TTC549 (cell line): ENCODE results near the gene HSD17B12.
"Not testable (repeated sequence)": the region's sequence is repeated elsewhere in the genome, so short reads cannot be mapped to it uniquely, and the experiment has no call there.

Experiments
- FAIRE-seq: peaks from 2 replicates; lab custom pipeline; 2012; peaks lifted over from hg19 to GRCh38; lab: Jason Lieb, UNC

The HSD17B12 gene

DNA sequence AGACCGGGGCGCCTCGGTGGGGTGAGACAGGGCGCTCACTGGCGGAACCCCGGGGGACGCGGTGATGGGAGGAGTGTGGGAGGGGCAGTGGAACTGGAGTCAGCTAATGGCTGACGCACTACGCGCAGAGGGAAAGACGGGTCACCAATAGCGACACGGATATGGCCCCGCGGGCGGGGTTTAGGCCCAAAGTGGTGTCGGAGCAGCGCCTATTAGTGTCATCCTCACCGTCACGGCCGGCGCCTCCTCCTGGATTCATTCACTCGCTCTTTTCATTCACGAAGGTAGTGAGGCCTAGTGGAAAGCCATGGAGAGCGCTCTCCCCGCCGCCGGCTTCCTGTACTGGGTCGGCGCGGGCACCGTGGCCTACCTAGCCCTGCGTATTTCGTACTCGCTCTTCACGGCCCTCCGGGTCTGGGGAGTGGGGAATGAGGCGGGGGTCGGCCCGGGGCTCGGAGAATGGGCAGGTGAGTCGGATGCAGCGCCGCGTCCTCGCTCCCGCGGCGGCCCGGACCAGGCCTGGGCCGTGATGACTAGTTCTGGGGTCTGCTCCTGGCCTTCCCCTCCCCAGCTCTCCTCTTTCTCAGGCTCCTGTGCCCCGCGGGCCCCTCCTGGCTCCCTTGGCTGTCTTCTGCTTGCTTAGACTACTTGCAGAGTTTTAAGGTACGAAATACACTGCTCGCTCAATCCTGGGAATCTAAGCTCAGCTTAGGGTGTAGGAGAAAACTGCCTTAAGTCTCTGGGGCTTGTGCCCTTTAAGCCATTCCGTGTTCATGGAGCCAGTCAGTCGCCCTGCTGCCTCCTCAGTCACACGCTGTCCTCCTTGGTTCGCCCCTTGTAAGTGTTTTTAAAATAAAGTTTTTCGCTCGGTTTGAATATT lies at the start of gene HSD17B12:
Gene HSD17B12, plus strand, starts transcription at position 218 of the 880 bp plus-strand sequence. Its CDS starts 90 bp downstream, at position 308.
- FAIRE-seq: peak; percentile 93

DNA sequence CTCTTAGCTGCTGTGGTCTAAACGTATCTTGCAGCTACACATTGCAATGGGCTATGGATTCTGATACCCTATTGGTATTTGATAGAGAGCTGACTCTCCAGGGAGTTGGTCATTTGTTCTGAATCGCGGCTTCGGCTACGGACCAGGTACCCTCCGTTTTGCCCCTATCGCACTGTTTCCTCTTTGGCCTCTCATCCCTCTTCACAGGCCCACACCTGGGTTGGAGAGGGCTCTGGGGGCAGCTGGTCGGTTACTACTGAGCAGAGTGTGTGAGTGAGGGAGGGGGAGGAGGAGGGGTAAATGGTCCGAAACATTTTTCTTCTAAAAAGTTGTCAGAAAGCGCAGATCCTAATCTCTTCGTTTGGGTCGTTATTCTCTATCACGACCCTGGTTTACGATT lies 48.8 kb upstream of the HSD17B12 start:
- no peak for FAIRE-seq

GRCh38 chr11:43632181-43632580 lies 48.4 kb upstream of the HSD17B12 start:
- no peak for FAIRE-seq

DNA sequence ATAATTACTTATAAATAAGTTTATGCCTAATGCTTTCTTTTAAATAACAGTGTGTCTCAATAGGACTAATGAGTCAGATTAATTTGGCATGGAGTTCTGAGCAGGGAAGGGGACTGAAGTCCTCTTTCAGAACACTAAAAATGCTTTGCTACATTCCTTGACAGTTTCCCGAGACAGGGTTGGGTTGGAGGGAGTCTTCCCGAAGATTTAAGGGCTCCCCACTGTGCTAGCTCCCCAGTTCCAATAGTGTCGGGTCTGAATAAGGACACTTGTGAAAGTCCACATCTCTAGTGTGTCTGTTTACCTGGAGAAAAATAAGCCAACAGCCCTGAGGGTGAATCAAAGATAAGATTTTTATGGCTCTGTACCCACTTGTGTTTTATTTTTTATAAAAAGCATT lies 41.8 kb upstream of the HSD17B12 start:
- FAIRE-seq: no peak

GRCh38 chr11:43639224-43639623 lies 41.3 kb upstream of the HSD17B12 start:
- FAIRE-seq: no peak

GRCh38 chr11:43639920-43640319 lies 40.6 kb upstream of the HSD17B12 start:
- FAIRE-seq: no peak

GRCh38 chr11:43643898-43644620 lies 36.5 kb upstream of the HSD17B12 start:
- FAIRE-seq: no peak

DNA sequence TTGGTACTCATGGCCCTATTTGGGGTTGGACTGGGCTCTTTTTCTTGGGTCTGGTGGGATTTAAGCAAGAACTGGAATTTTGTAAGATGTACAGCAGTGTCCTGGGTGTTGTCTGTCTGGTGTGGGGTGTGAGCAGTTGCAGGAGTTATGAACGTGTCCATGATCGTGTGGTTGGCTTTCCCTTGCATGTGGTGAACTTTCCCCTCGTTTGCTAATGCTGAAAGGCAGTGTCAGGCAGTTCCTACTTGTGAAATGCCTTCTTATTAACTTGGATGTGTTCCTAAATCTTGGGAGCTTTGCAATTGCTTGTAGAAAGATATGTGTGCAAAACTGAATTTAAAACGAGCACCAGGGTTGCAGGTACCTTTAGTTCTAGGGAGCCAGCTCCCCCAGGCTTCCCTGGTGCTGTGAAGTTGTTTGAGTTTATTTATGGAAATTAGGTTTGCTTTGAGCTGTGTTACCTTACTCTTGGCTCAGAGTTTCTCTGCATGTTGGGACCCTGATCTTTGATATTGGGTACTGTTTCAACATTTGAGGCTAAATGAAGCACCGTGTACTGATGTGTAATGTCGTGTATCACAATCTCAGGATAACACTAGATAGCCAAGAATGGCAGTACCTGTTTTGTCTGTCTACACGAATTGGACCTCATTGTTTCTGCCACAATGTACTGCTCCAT lies 35.8 kb upstream of the HSD17B12 start:
- FAIRE-seq: no peak

- no peak for FAIRE-seq
Observed at GRCh38 chr11:43646767-43647166, 33.8 kb upstream of the HSD17B12 start.

- FAIRE-seq: no peak
Observed at GRCh38 chr11:43648888-43649287, 31.6 kb upstream of the HSD17B12 start.

DNA sequence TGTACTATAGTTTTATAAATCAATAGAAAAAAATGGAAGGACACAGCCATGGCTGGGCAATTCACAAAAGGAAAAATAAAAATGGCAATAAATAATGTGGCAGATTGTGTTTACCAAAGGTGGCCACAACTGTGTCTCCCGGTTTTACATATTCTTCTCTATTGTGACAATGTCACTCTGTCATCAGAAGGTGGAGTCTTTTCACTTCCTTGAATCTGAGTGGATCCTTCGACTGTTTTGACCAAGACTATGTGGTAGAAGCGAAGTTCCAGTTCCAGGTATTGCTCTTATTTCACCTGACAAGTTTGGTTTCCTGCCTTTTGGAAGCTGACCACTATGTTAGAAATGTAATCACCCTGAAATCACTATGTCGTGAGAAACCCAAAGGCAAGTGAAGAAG lies 31.0 kb upstream of the HSD17B12 start:
- no peak for FAIRE-seq

DNA sequence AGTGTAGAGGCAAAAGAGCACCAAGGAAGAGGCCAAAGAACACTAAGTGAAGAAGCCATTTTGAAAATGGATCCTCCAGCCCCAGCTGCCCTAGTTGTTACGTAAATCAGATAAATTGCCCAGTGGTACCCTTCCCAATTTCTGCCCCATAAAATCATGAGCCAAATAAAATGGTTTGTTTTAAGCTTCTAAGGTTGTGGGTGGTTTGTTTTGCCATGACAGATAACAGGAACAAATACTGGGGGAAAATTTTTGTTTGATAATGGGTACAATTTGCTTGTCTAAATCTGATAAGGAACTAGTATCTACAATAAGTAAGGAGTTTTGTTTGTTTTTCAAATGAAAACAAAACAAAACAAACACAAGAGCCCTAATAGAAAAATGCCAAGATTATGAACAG lies 30.6 kb upstream of the HSD17B12 start:
- no peak for FAIRE-seq

- FAIRE-seq: not testable (repeated sequence)
Observed at GRCh38 chr11:43663018-43663417, 17.5 kb upstream of the HSD17B12 start.

GRCh38 chr11:43664295-43664694 lies 16.2 kb upstream of the HSD17B12 start:
- FAIRE-seq: no peak

- not testable (repeated sequence) for FAIRE-seq
Observed at GRCh38 chr11:43671284-43671683, 9.3 kb upstream of the HSD17B12 start.

- FAIRE-seq: no peak
Observed at GRCh38 chr11:43674560-43674959, 6.0 kb upstream of the HSD17B12 start.

GRCh38 chr11:43676933-43677332 lies 3.6 kb upstream of the HSD17B12 start:
- no peak for FAIRE-seq

- FAIRE-seq: no peak
Observed at GRCh38 chr11:43681401-43681942, 934 bp downstream of the HSD17B12 start.

DNA sequence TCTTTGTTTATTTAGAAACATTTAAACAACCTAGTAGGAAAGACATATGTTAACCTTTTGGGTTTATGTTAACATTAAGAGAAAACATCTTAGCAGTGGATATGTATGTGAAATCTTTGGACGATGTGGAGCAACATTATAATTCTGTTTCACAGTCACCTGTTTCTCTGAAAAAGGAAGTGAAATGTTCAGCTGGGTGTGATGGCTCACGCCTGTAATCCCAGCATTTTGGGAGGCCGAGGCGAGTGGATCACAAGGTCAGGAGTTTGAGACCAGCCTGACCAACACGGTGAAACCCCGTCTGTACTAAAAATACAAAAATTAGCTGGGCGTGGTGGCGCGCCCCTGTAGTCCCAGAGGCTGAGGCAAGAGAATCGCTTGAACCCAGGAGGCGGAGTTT lies 1.5 kb downstream of the HSD17B12 start:
- FAIRE-seq: not testable (repeated sequence)

DNA sequence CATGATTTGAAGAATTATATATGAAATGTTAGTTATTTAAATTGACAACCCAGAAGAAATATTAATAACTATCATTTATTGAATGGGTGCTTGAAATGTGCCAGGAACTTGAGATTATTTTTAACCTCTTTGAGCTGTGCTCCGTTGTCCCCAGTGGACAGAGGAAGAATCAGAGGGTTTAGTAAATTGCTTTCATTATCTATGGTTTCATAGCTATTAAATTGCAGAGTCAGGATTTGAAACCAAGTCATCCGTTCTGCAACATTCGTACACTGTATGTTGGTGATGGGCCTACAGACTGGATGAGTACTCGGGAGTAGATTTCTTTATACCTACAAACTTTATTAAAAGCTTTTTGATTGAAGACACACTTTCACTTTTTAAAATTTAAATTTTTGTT lies 4.9 kb downstream of the HSD17B12 start:
- FAIRE-seq: no peak

- no peak for FAIRE-seq
Observed at GRCh38 chr11:43686207-43686606, 5.7 kb downstream of the HSD17B12 start.

DNA sequence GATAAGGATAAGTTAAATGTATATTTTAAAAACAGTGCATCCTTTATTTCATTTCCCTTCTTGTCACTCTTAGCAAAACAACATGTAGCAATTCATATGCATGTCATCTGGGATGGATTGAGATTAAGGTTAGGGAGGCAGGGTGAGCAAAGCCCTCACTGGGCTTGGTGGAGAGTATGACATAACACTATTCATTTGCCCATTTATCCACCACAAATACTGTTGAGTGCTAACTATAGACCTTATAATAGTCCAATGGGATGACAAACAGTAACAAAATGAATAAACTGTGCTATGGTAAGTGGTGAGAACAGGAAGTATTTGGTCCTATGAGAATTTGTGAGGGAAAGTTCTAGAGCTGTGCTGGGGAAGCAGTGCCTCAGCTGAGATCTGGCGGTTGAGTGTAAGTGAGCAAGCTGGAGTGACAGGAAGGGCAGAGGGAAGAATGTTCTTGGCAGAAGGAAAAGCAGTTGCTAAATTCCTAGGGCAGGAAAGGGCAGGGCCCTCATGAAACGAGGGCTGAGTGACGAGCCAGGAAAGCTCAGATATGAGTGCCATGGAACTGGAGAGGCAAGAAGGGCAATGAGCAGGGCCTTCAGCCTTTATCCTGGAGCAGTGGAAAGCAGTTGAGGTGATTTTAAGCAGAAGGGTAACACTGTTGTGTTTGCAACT lies 6.7 kb downstream of the HSD17B12 start:
- no peak for FAIRE-seq
